K562 (cell line): Measurements from ENCODE around the gene ANKRD10. TPM values are rescaled to one million over a fixed set of nuclear protein-coding genes. Genes with fewer than 3 reads are reported as not detected.

ENCODE experiments used
- GTF2E2 ChIP-seq: fragments of 200-800 bp; sonication (Bioruptor generic); IDR thresholded peaks from 2 replicates; pipeline ENCODE4 v1.6.1; 2016; ENCODE audit warnings: missing genetic modification characterization, missing compliant biosample characterization
- KDM5B ChIP-seq: fragments of 200-600 bp; sonication (generic); IDR thresholded peaks from 2 replicates; pipeline ENCODE4 v1.6.1; 2012; ENCODE audit warnings: low read depth, mild to moderate bottlenecking, moderate library complexity, low read length, control low read depth, inconsistent platforms; ENCODE audit not compliant: insufficient replicate concordance
- MBD2 ChIP-seq: sonication (generic); IDR thresholded peaks from 2 replicates; pipeline ENCODE4 v1.6.1; 2016; ENCODE audit warnings: low read depth, borderline replicate concordance
- NCOA2 ChIP-seq, 2 experiments: fragments of 450-650 bp; IDR thresholded peaks; 2 replicates each; pipeline ENCODE4 v1.6.1; 2018; ENCODE audit warnings: mild to moderate bottlenecking in 2 of 2, moderate library complexity in 1 of 2; ENCODE audit not compliant: partially characterized antibody in 2 of 2
- POLR2AphosphoS2 ChIP-seq: IDR thresholded peaks from 2 replicates; pipeline ENCODE4 v1.6.1; 2012; ENCODE audit warnings: low read length, improper control_type of control experiment
- RBM25 ChIP-seq: fragments of 200-400 bp; formaldehyde crosslinking; IDR thresholded peaks from 2 replicates; pipeline ENCODE4 v1.6.1; 2018; ENCODE audit warnings: low read length, low read depth, moderate library complexity; ENCODE audit not compliant: severe bottlenecking
- ZNF436 ChIP-seq: fragments of 250-450, 450-650 bp; sonication (Bioruptor Pico); formaldehyde crosslinking; IDR thresholded peaks from 2 replicates; pipeline ENCODE4 v1.7.0; 2020; ENCODE audit warnings: mild to moderate bottlenecking
- polyA plus RNA-seq, 8 experiments: library from polyadenylated mRNA; depleted of rRNA in 4 of 8; stranded (reverse) in 5 of 8; unstranded in 3 of 8; fragments of >200 nt; fragmentation: Nextera tagmentation in 2 of 8; fragmentation: Illumina TruSeq in 1 of 8; extraction: Ambion mirVana in 2 of 8; extraction: Trizol in 1 of 8; gene quantifications; 2 replicates each; pipeline versions ENCODE4 v1.2.1 to v1.2.3, GENCODE V29; 2011 to 2014; ENCODE audit warnings: inconsistent platforms in 1 of 8, missing spikeins in 1 of 8
- total RNA-seq, 7 experiments: library from RNA; depleted of rRNA in 6 of 7; stranded (reverse); fragments of >200 nt in 6 of 7; fragmentation: Illumina TruSeq in 2 of 7; extraction: Trizol in 2 of 7; gene quantifications; 2 replicates each; pipeline versions ENCODE4 v1.2.1 to v1.2.3, GENCODE V29; 2011 to 2021; ENCODE audit warnings: low replicate concordance in 1 of 7
- TF ChIP-seq, protein P1 (sequence below): sonication (generic); formaldehyde crosslinking; IDR thresholded peaks from 2 replicates; pipeline ENCODE4 v1.8.0; 2023; ENCODE audit warnings: mild to moderate bottlenecking, missing genetic modification reagents
- TF ChIP-seq, protein P2 (sequence below): sonication (generic); formaldehyde crosslinking; IDR thresholded peaks from 2 replicates; pipeline ENCODE4 v1.8.1; 2023; ENCODE audit warnings: mild to moderate bottlenecking, missing genetic modification reagents
- TF ChIP-seq, protein P3 (sequence below): IDR thresholded peaks from 2 replicates; pipeline ENCODE4 v1.6.1; 2011; ENCODE audit not compliant: insufficient read length; ENCODE audit errors: extremely low read depth
- TF ChIP-seq, protein P4 (sequence below): fragments of 450-650 bp; IDR thresholded peaks from 2 replicates; pipeline ENCODE4 v1.6.1; 2018; ENCODE audit warnings: mild to moderate bottlenecking, low read depth; ENCODE audit not compliant: partially characterized antibody
- TF ChIP-seq, protein P5 (sequence below): fragments of 450-650 bp; IDR thresholded peaks from 2 replicates; pipeline ENCODE4 v1.6.1; 2017; ENCODE audit warnings: antibody characterized with exemption, mild to moderate bottlenecking
- TF ChIP-seq, protein P6 (sequence below): sonication (generic); formaldehyde crosslinking; IDR thresholded peaks from 2 replicates; pipeline ENCODE4 v1.9.0; 2022; ENCODE audit warnings: mild to moderate bottlenecking, missing genetic modification reagents
- TF ChIP-seq, protein P7 (sequence below): fragments of 450-650 bp; conservative IDR thresholded peaks from 2 replicates; pipeline ENCODE4 v1.6.1; 2016; ENCODE audit warnings: missing genetic modification characterization, low read depth, mild to moderate bottlenecking, control low read depth, missing compliant biosample characterization

ANKRD10 gene
- total and polyA plus RNA-seq, 9 of the 15 experiments (the other 6 are each of a cell fraction or from before 2014, with no cell fraction given): 21.7 to 183 (median 45.0) TPM

DNA sequence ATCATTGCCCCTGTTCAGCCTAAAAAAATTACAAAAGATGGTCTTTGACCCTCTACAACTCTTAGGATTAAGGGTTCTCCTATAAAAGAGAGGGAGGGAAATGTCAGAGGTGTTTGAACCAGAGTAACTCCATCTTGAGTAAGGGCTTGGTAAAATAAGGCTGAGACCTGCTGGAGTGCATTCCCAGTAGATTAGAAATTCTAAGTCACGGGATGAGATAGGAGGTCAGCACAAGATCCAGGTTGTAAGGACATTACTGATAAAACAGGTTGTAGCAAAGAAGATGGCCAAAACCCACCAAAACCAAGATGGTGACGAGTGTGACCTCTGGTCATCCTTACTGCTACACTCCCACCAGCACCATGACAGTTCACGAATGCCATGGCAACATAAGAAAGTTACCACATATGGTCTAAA is 48.7 kb upstream of the ANKRD10 start (continued):
- TF ChIP-seq, protein P1, sequence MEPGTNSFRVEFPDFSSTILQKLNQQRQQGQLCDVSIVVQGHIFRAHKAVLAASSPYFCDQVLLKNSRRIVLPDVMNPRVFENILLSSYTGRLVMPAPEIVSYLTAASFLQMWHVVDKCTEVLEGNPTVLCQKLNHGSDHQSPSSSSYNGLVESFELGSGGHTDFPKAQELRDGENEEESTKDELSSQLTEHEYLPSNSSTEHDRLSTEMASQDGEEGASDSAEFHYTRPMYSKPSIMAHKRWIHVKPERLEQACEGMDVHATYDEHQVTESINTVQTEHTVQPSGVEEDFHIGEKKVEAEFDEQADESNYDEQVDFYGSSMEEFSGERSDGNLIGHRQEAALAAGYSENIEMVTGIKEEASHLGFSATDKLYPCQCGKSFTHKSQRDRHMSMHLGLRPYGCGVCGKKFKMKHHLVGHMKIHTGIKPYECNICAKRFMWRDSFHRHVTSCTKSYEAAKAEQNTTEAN: no peak
- TF ChIP-seq, protein P2, sequence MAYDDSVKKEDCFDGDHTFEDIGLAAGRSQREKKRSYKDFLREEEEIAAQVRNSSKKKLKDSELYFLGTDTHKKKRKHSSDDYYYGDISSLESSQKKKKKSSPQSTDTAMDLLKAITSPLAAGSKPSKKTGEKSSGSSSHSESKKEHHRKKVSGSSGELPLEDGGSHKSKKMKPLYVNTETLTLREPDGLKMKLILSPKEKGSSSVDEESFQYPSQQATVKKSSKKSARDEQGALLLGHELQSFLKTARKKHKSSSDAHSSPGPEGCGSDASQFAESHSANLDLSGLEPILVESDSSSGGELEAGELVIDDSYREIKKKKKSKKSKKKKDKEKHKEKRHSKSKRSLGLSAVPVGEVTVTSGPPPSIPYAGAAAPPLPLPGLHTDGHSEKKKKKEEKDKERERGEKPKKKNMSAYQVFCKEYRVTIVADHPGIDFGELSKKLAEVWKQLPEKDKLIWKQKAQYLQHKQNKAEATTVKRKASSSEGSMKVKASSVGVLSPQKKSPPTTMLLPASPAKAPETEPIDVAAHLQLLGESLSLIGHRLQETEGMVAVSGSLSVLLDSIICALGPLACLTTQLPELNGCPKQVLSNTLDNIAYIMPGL (CRISPR knock-in tag): no peak
- TF ChIP-seq KDM5B (no peak), GTF2E2 (tag) (peak; percentile 73), POLR2AphosphoS2 (no peak), RBM25 (no peak), MBD2 (no peak), NCOA2 (IDR thresholded peaks at IDR 0.05; ENCODE audit: partially characterized antibody in 2 of 2) (no peak), ZNF436 (CRISPR knock-in tag) (no peak)
- TF ChIP-seq, protein P3, sequence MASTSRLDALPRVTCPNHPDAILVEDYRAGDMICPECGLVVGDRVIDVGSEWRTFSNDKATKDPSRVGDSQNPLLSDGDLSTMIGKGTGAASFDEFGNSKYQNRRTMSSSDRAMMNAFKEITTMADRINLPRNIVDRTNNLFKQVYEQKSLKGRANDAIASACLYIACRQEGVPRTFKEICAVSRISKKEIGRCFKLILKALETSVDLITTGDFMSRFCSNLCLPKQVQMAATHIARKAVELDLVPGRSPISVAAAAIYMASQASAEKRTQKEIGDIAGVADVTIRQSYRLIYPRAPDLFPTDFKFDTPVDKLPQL: no peak
- TF ChIP-seq, protein P4, sequence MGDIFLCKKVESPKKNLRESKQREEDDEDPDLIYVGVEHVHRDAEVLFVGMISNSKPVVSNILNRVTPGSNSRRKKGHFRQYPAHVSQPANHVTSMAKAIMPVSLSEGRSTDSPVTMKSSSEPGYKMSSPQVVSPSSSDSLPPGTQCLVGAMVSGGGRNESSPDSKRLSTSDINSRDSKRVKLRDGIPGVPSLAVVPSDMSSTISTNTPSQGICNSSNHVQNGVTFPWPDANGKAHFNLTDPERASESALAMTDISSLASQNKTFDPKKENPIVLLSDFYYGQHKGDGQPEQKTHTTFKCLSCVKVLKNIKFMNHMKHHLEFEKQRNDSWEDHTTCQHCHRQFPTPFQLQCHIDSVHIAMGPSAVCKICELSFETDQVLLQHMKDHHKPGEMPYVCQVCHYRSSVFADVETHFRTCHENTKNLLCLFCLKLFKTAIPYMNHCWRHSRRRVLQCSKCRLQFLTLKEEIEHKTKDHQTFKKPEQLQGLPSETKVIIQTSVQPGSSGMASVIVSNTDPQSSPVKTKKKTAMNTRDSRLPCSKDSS: no peak
- TF ChIP-seq, protein P5, sequence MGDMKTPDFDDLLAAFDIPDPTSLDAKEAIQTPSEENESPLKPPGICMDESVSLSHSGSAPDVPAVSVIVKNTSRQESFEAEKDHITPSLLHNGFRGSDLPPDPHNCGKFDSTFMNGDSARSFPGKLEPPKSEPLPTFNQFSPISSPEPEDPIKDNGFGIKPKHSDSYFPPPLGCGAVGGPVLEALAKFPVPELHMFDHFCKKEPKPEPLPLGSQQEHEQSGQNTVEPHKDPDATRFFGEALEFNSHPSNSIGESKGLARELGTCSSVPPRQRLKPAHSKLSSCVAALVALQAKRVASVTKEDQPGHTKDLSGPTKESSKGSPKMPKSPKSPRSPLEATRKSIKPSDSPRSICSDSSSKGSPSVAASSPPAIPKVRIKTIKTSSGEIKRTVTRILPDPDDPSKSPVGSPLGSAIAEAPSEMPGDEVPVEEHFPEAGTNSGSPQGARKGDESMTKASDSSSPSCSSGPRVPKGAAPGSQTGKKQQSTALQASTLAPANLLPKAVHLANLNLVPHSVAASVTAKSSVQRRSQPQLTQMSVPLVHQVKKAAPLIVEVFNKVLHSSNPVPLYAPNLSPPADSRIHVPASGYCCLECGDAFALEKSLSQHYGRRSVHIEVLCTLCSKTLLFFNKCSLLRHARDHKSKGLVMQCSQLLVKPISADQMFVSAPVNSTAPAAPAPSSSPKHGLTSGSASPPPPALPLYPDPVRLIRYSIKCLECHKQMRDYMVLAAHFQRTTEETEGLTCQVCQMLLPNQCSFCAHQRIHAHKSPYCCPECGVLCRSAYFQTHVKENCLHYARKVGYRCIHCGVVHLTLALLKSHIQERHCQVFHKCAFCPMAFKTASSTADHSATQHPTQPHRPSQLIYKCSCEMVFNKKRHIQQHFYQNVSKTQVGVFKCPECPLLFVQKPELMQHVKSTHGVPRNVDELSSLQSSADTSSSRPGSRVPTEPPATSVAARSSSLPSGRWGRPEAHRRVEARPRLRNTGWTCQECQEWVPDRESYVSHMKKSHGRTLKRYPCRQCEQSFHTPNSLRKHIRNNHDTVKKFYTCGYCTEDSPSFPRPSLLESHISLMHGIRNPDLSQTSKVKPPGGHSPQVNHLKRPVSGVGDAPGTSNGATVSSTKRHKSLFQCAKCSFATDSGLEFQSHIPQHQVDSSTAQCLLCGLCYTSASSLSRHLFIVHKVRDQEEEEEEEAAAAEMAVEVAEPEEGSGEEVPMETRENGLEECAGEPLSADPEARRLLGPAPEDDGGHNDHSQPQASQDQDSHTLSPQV: peak; percentile 100
- TF ChIP-seq, protein P6, sequence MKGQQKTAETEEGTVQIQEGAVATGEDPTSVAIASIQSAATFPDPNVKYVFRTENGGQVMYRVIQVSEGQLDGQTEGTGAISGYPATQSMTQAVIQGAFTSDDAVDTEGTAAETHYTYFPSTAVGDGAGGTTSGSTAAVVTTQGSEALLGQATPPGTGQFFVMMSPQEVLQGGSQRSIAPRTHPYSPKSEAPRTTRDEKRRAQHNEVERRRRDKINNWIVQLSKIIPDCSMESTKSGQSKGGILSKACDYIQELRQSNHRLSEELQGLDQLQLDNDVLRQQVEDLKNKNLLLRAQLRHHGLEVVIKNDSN (CRISPR knock-in tag): no peak
- TF ChIP-seq, protein P7, sequence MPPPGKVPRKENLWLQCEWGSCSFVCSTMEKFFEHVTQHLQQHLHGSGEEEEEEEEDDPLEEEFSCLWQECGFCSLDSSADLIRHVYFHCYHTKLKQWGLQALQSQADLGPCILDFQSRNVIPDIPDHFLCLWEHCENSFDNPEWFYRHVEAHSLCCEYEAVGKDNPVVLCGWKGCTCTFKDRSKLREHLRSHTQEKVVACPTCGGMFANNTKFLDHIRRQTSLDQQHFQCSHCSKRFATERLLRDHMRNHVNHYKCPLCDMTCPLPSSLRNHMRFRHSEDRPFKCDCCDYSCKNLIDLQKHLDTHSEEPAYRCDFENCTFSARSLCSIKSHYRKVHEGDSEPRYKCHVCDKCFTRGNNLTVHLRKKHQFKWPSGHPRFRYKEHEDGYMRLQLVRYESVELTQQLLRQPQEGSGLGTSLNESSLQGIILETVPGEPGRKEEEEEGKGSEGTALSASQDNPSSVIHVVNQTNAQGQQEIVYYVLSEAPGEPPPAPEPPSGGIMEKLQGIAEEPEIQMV (tag): peak; percentile 95
